Mesodermal cell (in vitro differentiated cells): ENCODE results near the gene RPL4.

ENCODE experiments used
- H3K27ac ChIP-seq: 2 replicates; pipeline ENCODE4 v1.7.0; 2013; ENCODE audit warnings: mild to moderate bottlenecking, low read depth, low read length, moderate library complexity; ENCODE audit not compliant: severe bottlenecking
- H3K36me3 ChIP-seq: 2 replicates; pipeline ENCODE4 v1.7.1; 2013; ENCODE audit warnings: mild to moderate bottlenecking, low read length, moderate library complexity; ENCODE audit not compliant: control insufficient read depth, insufficient read depth
- H3K4me1 ChIP-seq: one replicate; pipeline ENCODE4 v1.7.1; 2013; ENCODE audit warnings: mild to moderate bottlenecking, low read length; ENCODE audit not compliant: insufficient read depth, control insufficient read depth, poor library complexity, severe bottlenecking
- H3K4me3 ChIP-seq: 2 replicates; pipeline ENCODE4 v1.7.0; 2013; ENCODE audit warnings: low read length, control low read depth, mild to moderate bottlenecking; ENCODE audit not compliant: insufficient read depth, poor library complexity, severe bottlenecking; ENCODE audit errors: extremely low read depth
- H3K9me3 ChIP-seq: 2 replicates; pipeline ENCODE4 v1.7.1; 2013; ENCODE audit warnings: mild to moderate bottlenecking, low read length, moderate library complexity; ENCODE audit not compliant: control insufficient read depth
- WGBS, 2 experiments: methylation state at CpG; one replicate each; pipeline ENCODE4 v1.1.5; 2013; ENCODE audit warnings: missing lambda C conversion rate in 2 of 2; ENCODE audit not compliant: insufficient coverage in 2 of 2; 5-methylcytosine and 5-hydroxymethylcytosine counted together

The RPL4 gene

DNA sequence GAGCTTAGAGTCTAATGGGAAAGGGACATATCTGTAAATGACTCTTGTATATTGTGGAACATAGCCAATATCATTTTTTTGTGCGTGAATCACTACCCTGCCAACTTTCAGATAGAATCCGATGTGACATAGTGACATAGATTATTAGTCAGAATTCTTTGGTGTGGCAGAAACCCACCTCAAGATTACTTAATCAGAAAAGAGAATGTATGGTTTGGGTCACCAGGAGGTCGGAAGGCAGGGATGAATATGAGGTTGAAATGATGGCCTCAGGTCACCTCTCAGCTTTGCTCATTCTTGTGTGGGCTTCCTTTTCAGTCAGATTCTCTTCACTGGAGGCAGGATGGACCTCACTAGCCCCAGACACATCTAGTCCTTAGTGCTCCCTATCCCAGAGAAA lies 48.4 kb downstream of the RPL4 start:
- no CpG with 5 or more reads among the region's 3 CpGs for WGBS, 2 experiments
- no peak overlapping the region for H3K4me3 ChIP-seq
- H3K9me3 ChIP-seq = no peaks in the 10 kb centered on the region
- peaks cover 18% of the 10 kb centered on the region for H3K4me1 ChIP-seq
- no peak overlapping the region for H3K27ac ChIP-seq
- H3K36me3 ChIP-seq = peaks cover 47% of the 10 kb centered on the region

- peaks cover 4% of the 10 kb centered on the region for H3K9me3 ChIP-seq
- H3K36me3 ChIP-seq = peaks cover 45% of the 10 kb centered on the region
- H3K4me1 ChIP-seq = no peaks in the 10 kb centered on the region
- H3K27ac ChIP-seq = no peak overlapping the region
- WGBS, 2 experiments = 89% methylated on average over 1 of the region's 2 CpGs; no CpG with 5 or more reads in 1 of the 2 experiments
- H3K4me3 ChIP-seq = no peak overlapping the region
These were observed 50.5 kb downstream of the RPL4 start for GRCh38 chr15:66454143-66454542.

DNA sequence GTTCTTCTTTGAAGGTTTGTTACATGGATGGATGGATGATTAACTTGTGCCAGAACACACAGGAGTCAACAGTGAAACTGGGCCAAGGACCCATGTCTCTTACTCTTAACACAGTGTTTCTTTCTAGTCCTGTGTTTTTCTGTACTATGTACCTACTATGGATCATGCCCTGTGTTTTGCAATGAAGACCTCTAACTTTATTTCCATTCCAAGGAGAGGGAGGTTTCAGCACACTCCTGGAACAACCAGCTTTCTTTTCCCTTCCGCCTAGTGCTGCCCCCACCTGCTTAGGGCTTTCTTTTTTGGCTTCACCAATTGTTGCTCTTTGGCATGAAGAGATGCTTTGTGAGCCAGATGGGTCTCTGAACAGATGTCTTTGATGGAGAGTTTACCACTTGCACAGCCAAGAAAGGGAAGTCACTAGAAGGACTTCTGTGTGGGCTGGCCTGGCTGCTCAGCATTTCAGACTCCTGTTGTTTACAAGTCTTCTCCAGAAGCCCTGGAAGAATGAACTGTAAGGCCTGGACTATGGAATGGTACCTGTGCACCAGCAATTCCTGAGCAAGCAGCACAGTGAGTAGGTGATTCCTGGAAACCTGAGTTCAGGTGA lies 51.6 kb downstream of the RPL4 start:
- H3K4me3 ChIP-seq = no peak overlapping the region
- no peak overlapping the region for H3K27ac ChIP-seq
- no peaks in the 10 kb centered on the region for H3K4me1 ChIP-seq
- WGBS, 2 experiments = no CpG with 5 or more reads among the region's 1 CpG
- peaks cover 53% of the 10 kb centered on the region for H3K36me3 ChIP-seq
- H3K9me3 ChIP-seq = peaks cover 6% of the 10 kb centered on the region

DNA sequence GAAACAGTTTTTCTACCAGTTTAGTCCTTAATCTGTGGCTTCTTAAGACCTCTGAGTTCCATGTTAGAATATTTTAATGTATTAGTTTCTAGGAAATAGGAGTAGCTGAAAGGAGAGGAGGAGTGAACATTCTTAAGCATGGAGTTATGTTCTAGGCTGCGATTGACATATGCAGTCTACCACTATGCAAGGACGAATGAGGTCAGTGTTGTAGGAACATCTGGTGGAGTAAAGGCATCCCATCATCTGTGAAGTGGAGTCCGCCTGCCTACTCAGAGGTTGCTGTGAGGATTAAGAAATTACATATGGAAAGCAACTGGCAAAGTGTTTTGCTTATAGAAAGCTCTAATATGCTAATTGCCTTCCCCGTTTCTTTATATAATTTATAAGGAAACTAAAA lies 52.2 kb downstream of the RPL4 start:
- Histone ChIP-seq H3K27ac (no peak overlapping the region), H3K36me3 (peaks cover 57% of the 10 kb centered on the region), H3K4me3 (no peak overlapping the region), H3K4me1 (no peaks in the 10 kb centered on the region), H3K9me3 (peaks cover 6% of the 10 kb centered on the region)
- WGBS, 2 experiments = 83 to 96% methylated on average over 1 to 2 of the region's 4 CpGs
